NCI-H2081 (cell line): ENCODE data around the gene KAZN.
"Not testable (repeated sequence)": the region's sequence is repeated elsewhere in the genome, so short reads cannot be mapped to it uniquely, and the experiment has no call there.

Experiments used
- DNase-seq, 2 experiments: peaks; one replicate each; lab custom pipeline; 2025; lab: John Stamatoyannopoulos, UW

The KAZN gene

DNA sequence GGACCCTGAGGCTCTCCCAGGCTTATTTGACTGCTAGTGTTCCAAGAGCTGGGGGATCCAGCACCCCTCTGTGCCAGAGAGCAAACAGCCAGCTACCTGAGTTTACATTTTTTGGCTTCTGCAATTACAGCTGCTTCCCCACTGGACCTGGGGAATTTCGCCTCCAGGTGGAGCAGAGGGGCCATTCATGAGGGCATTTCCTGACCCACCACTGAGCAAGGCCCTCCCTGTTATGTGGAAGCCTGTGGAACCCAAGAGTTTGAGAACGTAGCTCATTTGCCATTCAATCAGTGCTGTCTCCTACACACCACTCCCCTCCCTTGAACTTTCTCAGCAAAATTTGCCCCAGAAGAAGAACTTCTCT lies 512.4 kb downstream of the KAZN start:
- no peak for DNase-seq

GRCh38 chr1:15113146-15113545 lies 514.7 kb downstream of the KAZN start:
- no peak for DNase-seq

DNA sequence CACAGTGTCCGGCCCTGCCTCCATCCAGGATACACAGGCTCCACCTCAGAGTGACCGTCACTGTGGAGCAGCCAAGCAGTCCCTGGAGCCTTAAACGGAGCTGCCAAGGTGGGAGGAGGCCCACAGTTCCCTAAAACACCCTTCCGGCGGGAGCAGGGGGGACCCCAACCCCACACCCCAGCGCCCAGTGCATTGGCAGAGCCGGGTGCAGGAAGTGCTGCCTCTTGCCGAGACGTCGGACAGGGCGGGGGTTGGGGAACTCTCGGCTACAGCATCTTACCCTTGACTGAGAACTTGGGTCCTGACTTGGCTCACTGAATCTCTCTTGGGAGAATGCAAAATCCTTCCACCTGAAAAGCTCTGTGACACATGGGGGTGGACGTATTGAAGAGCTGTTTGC lies 516.4 kb downstream of the KAZN start:
- DNase-seq: no peak

- no peak for DNase-seq
Observed at GRCh38 chr1:15115542-15116330, 517.3 kb downstream of the KAZN start.

DNA sequence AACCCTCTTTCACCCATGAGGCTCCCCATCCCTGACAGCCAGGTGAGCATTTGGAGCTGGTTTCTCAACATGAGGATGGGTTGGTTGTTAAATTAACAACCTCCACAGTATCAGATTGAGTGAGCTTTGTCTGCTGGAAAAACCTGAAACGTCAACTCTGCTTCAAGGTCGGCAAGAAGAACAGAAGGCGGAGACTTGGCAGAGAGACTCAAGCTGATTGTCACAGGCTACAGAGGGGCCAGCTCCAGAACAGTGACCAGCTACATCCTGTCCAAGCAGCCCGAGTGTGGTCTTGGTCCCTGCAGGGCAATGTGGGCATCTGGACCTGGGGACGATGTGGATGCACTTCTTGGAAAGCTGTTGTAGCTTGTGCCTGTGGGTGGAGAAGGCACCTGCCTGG lies 518.5 kb downstream of the KAZN start:
- DNase-seq: no peak

GRCh38 chr1:15117671-15118325 lies 519.3 kb downstream of the KAZN start:
- DNase-seq: no peak

DNA sequence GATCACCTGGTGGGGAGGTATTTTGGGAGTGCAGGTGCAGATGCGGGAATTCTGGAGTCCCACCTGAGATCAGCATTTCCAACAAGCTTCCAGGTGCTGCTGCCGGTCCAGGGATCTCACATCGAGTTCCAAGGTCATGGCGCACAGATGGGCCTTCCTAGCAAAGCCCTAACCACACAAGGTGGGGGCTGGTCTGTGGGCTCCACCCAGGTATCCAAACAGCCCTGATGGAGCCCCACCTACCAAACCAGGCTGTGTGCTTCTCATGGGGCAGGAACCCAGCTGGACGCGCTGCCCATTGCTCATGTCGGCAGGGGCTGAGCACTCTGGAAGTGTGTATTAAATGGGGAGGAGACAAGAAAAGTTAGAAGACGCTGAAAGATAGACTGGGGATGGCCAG lies 520.1 kb downstream of the KAZN start:
- DNase-seq: no peak

GRCh38 chr1:15120251-15120945 lies 521.9 kb downstream of the KAZN start:
- DNase-seq: no peak

GRCh38 chr1:15122331-15122730 lies 523.8 kb downstream of the KAZN start:
- no peak for DNase-seq

DNA sequence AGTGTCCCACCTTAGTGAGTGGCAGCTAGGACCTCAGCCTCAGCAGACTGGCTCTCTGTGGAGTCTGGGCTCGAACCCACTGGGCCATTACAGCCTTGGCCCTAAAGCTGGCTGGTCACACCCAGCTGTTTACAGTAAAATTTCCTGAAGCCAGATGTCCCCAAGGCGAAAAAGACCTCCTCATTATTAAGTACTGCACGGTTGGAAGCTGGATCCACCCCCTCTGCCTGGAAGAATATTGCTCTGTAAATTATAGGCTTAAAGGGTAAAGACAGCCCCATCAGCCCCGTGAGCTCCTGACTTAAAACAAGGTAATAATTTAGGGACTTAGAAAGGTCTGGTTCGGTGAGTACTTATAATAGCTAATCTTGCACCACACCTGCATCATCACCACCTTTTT lies 524.8 kb downstream of the KAZN start:
- DNase-seq: peak; percentile 11 to 14

DNA sequence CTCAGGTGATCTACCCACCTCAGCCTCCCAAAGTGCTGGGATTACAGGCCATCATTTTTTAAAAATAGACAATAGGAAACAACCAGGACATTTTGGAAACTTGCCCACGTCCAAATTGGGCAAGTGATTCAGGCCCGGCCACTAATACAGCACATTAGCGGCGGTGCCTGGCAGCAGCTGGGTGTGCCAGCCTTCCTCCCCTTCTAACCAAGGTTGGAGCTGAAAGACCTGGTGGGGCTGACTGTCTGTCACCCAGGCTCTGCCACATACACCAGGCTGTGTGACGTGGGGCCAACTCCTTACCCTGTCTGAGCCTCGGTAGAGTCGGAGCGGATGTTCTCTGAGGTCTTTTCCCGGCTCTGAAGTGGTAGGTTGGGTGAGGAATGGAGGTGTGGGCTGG lies 525.4 kb downstream of the KAZN start:
- peak in 1 of 2 experiments; percentile 5 for DNase-seq

DNA sequence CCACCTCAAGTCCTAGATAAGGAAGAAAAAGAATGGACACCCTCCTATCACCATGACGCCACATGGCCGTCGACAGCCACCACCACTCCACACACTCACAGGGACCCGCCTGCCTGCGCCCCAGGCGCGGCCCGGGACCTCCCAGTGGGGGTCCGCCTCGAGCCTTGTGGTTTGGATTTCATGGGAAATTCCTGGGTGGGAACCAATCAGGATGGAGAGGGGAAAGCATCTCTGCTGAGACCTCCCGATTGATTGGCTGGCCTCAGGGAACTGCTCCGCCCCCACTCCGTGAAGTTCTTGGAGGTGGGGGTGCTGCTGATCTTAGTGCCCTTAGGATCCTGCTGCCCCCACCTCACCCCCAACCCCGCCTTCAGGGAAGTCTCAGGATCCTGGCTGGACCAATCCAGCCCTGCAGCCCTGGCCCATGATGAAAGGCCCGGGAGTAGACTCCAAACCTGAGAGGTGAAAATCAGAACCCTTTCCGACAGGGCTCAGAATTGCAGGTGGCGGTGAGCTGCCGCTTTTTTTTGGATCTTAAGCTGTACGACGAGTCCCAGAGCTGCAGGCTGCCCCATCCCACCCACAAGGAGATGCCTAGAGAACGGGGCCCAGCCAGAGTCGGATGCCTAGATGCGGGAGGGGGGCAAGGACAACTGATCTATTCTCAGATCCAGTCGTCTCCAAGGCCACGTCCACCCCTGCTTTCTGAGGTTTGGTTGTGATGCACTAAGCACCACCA lies 526.0 kb downstream of the KAZN start:
- no peak for DNase-seq

GRCh38 chr1:15125101-15125745 lies 526.7 kb downstream of the KAZN start:
- DNase-seq: no peak

GRCh38 chr1:15128077-15128476 lies 529.6 kb downstream of the KAZN start:
- no peak for DNase-seq

DNA sequence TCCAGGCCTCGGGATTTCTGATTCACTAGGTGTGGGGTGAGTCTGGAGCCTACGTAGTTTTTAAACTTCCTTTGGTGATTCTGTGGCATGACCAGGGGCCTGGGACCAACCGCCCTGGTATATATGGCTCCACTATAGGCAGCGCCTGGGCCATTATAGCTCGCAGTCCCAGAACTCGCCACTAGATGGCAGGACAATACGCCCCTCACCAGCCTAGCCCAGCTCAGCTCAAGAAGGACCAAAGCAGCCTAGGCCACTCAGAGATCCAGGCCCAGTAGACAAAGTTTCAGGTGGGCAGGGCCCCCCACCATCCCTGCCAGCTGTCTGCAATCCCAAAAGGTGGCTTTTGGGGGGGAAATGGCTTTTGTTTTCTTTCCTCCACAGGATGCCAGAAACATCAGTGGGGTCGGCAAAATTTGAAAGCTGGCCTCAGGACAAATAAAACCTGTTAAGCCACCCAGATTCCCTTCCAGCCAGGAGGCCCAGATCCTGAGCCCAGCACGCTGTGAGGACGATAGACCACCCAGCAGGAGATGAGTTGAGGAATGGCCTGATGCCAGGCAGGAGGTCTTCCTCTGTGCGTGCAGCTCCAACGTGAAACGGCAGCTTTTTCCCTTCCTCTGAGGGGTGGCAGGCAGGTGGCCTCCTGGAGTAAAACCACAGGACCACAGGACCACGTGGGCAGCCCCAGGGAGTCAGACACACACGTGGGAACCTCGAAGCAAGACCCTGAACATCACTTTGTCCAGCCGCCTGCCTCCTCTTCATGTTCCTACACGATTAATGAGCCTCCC lies 530.2 kb downstream of the KAZN start:
- peak; percentile 28 to 43 for DNase-seq

GRCh38 chr1:15129944-15130343 lies 531.5 kb downstream of the KAZN start:
- DNase-seq: no peak

GRCh38 chr1:15130607-15131006 lies 532.1 kb downstream of the KAZN start:
- no peak for DNase-seq

DNA sequence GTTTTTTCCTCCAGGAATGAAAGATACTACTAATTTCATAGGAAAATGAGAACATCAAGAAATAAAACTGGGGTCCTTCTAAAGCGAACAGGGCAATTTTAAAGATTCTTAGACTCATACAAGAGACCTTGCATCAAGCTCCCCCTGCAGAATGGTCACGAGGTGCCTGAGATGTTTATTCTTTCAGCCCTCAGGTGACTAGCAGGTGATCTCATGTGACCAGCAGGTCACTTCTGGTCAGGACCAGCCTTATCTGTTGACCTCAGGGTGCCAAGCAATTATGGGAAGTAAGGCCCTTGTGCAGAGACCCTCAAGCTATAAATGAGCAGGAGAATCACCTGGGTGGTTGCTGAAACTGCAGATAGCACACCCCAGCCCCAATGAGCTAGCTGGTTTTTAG lies 534.5 kb downstream of the KAZN start:
- no peak for DNase-seq

- no peak for DNase-seq
Observed at GRCh38 chr1:15134285-15134684, 535.8 kb downstream of the KAZN start.

GRCh38 chr1:15135604-15136003 lies 537.1 kb downstream of the KAZN start:
- not testable (repeated sequence) for DNase-seq

DNA sequence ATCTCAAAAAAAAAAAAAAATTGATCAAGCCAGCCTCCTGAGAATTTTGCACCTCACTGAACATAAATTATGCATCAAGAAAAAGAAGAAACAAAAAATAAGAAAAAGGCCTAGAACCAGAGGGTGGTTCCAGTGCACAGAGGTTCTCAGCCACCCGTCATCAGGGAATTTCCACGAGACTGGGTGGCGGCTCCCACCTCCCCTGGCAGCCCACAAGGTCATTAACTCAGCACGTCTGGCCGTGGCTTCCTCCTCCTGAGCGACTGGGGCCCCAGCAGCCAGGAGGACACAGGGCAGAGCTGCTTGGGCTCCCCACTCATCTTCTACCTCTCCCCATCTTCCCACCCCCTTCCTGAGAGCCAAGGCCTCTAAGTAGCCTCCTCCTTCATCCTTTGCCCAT lies 539.3 kb downstream of the KAZN start:
- no peak for DNase-seq
